Testis (tissue), 3 donors: ENCODE data around the gene MPG. TPM values are rescaled to one million over a fixed set of nuclear protein-coding genes. Genes with fewer than 3 reads are reported as not detected.

ENCODE experiments used
- DNase-seq: peaks from one replicate; pipeline ENCODE4 v3.0.0-alpha.2; 2019
- H3K27ac ChIP-seq, 2 donors: fragments of 200-600 bp; sonication (generic); one replicate each; pipeline ENCODE4 v1.5.1; 2019
- H3K27me3 ChIP-seq: fragments of 200-600 bp; sonication (generic); one replicate; pipeline ENCODE4 v1.5.1; 2019
- H3K36me3 ChIP-seq: fragments of 200-600 bp; sonication (generic); one replicate; pipeline ENCODE4 v1.5.1; 2017; ENCODE audit warnings: low read depth; ENCODE audit errors: missing control alignments
- H3K4me1 ChIP-seq: fragments of 200-600 bp; sonication (generic); one replicate; pipeline ENCODE4 v1.5.1; 2019
- H3K4me3 ChIP-seq, 2 donors: fragments of 200-600 bp; sonication (generic); one replicate each; pipeline ENCODE4 v1.5.1; 2017 to 2019
- H3K9me3 ChIP-seq: fragments of 200-600 bp; sonication (generic); one replicate; pipeline ENCODE4 v1.5.1; 2017
- CTCF ChIP-seq, 3 experiments: fragments of 450-650 bp in 2 of 3; fragments of 200-600 bp in 1 of 3; sonication (generic) in 1 of 3; IDR thresholded peaks; one replicate each; pipeline ENCODE4 v1.5.1; 2016 to 2019; ENCODE audit warnings: antibody characterized with exemption in 3 of 3, mild to moderate bottlenecking in 2 of 3, moderate library complexity in 1 of 3
- POLR2A ChIP-seq: fragments of 450-650 bp; IDR thresholded peaks from one replicate; pipeline ENCODE4 v1.6.1; 2017; ENCODE audit warnings: antibody characterized with exemption, mild to moderate bottlenecking, moderate library complexity
- WGBS, 2 donors: methylation state at CpG; one replicate each; pipeline ENCODE4 v1.1.5; 2018; 5-methylcytosine and 5-hydroxymethylcytosine counted together
- intact Hi-C: fragments of 100-400 bp; cut with DNase I; formaldehyde crosslinking; loops from one replicate; pipeline ENCODE4 v1.15.1; 2023; ENCODE audit warnings: low total_unique reads
- polyA plus RNA-seq: library from polyadenylated mRNA; stranded (reverse); fragments of 350-450 nt; fragmentation: Illumina TruSeq; extraction: RNeasy Lipid Tissue Mini Kit (QIAGEN cat#74804); gene quantifications from one replicate; pipeline ENCODE4 v1.2.3, GENCODE V29; 2014; ENCODE audit warnings: low read depth, low replicate concordance; ENCODE audit not compliant: insufficient read depth
- total RNA-seq, 2 donors: library from RNA; depleted of rRNA; stranded (reverse); fragments of >200 nt; gene quantifications; one replicate each; pipeline ENCODE4 v1.2.3, GENCODE V29; 2016

MPG gene
- total and polyA plus RNA-seq, 3 donors from 2014 or later: 42.6 to 61.7 (median 44.8) TPM

- intact Hi-C loops: no loop called here
- peaks cover 29% of the 10 kb centered on the region for H3K4me1 ChIP-seq
Measured at GRCh38 chr16:78444-79150, 572 bp downstream of the MPG start.

GRCh38 chr16:79151-80054 lies 1.4 kb downstream of the MPG start:
- H3K9me3 ChIP-seq: no peaks in the 10 kb centered on the region
- no peak for DNase-seq
- intact Hi-C loops: no loop called here
- no peak overlapping the region for H3K4me3 ChIP-seq
- 62 to 75% methylated on average over 18 to 32 of the region's 32 CpGs for WGBS, 2 donors
- TF ChIP-seq CTCF (IDR thresholded peaks at IDR 0.05): no peak
- H3K4me1 ChIP-seq: peaks cover 29% of the 10 kb centered on the region
- H3K27me3 ChIP-seq: no peaks in the 10 kb centered on the region
- H3K36me3 ChIP-seq: no peaks in the 10 kb centered on the region
- peak overlapping the region in 1 of 2 donors; percentile 39 for H3K27ac ChIP-seq

More at GRCh38 chr16:78444-79150, 572 bp downstream of the MPG start:
- no peak for TF ChIP-seq POLR2A
- TF ChIP-seq CTCF (IDR thresholded peaks at IDR 0.05): no peak
- DNase-seq: no peak
- WGBS, 2 donors: 4% methylated on average over 14 to 33 of the region's 36 CpGs
- H3K9me3 ChIP-seq: no peaks in the 10 kb centered on the region
- no peaks in the 10 kb centered on the region for H3K36me3 ChIP-seq
- H3K27ac ChIP-seq: peak overlapping the region; percentile 39 to 89
- H3K27me3 ChIP-seq: no peaks in the 10 kb centered on the region
- H3K4me3 ChIP-seq: peak overlapping the region; percentile 80 to 86

GRCh38 chr16:83060-83603 lies 5.1 kb downstream of the MPG start:
- Histone ChIP-seq H3K27me3 (no peaks in the 10 kb centered on the region), H3K4me3 (no peak overlapping the region), H3K27ac (no peak overlapping the region), H3K36me3 (no peaks in the 10 kb centered on the region), H3K4me1 (peaks cover 8% of the 10 kb centered on the region), H3K9me3 (no peaks in the 10 kb centered on the region)
- TF ChIP-seq POLR2A: no peak
- TF ChIP-seq CTCF (IDR thresholded peaks at IDR 0.05): no peak
- DNase-seq: no peak
- WGBS, 2 donors: 93 to 95% methylated on average over 11 to 31 of the region's 31 CpGs
- intact Hi-C loops: no loop called here

GRCh38 chr16:83781-84615 lies 6.0 kb downstream of the MPG start:
- DNase-seq: no peak
- peaks cover 1% of the 10 kb centered on the region for H3K4me1 ChIP-seq
- H3K27ac ChIP-seq: peak overlapping the region in 1 of 2 donors; percentile 24
- no peaks in the 10 kb centered on the region for H3K36me3 ChIP-seq
- no peaks in the 10 kb centered on the region for H3K27me3 ChIP-seq
- intact Hi-C loops: no loop called here
- WGBS, 2 donors: 69 to 77% methylated on average over 16 to 21 of the region's 21 CpGs
- no peak for TF ChIP-seq CTCF (IDR thresholded peaks at IDR 0.05)
- no peak for TF ChIP-seq POLR2A
- H3K9me3 ChIP-seq: no peaks in the 10 kb centered on the region
- H3K4me3 ChIP-seq: no peak overlapping the region
